Activated naive CD4-positive, alpha-beta T cell treated with anti-CD3 and anti-CD28 coated beads, Interleukin-2, amount 10 ng/mL, durations not matched to agents 7 days and 5 days (primary cell): Measurements from ENCODE around the gene LIPT1.
A peak's percentile ranks its signal among the peaks of the same experiment; 100 is the strongest.

Experiments used
- CTCF ChIA-PET: fragments of 350-600 bp; sonication (Branson Sonifier 250); formaldehyde crosslinking; loops from one replicate; lab custom pipeline; 2021; ENCODE audit warnings: antibody characterized with exemption; lab: Charles Lee
- DNase-seq: peaks from one replicate; pipeline ENCODE4 v3.0.0-alpha.2; 2020
- H3K27ac Mint-ChIP-seq: one replicate; pipeline ENCODE4 v1.8.0; 2021; ENCODE audit warnings: mild to moderate bottlenecking, moderate library complexity, mixed read lengths
- H3K27me3 Mint-ChIP-seq: one replicate; pipeline ENCODE4 v1.8.0; 2021; ENCODE audit warnings: mild to moderate bottlenecking, mixed read lengths
- H3K36me3 Mint-ChIP-seq: one replicate; pipeline ENCODE4 v1.8.0; 2021; ENCODE audit warnings: mixed read lengths
- H3K4me1 Mint-ChIP-seq: one replicate; pipeline ENCODE4 v1.8.0; 2021; ENCODE audit warnings: mixed read lengths
- H3K4me3 Mint-ChIP-seq: one replicate; pipeline ENCODE4 v1.8.0; 2021; ENCODE audit warnings: mild to moderate bottlenecking, moderate library complexity, mixed read lengths
- H3K9me3 Mint-ChIP-seq: one replicate; pipeline ENCODE4 v1.8.0; 2021; ENCODE audit warnings: mixed read lengths

Gene LIPT1

GRCh38 chr2:99153921-99154604 is 704 bp upstream of the LIPT1 start:
- no peaks in the 10 kb centered on the region for H3K9me3 Mint-ChIP-seq
- H3K36me3 Mint-ChIP-seq: peaks cover 12% of the 10 kb centered on the region
- CTCF ChIA-PET: no interaction called here
- H3K27me3 Mint-ChIP-seq: no peaks in the 10 kb centered on the region
- H3K4me3 Mint-ChIP-seq: no peak overlapping the region
- peaks cover 27% of the 10 kb centered on the region for H3K4me1 Mint-ChIP-seq
- peak; percentile 24 for DNase-seq
- peak overlapping the region; percentile 88 for H3K27ac Mint-ChIP-seq

- Mint-ChIP-seq H3K36me3 (peaks cover 18% of the 10 kb centered on the region), H3K4me1 (peaks cover 23% of the 10 kb centered on the region), H3K27ac (no peak overlapping the region), H3K9me3 (no peaks in the 10 kb centered on the region), H3K27me3 (no peaks in the 10 kb centered on the region), H3K4me3 (no peak overlapping the region)
- CTCF ChIA-PET: interaction anchor here (0.8 to 2.9 kb wide), 2 partner anchors 24 to 170 kb away, joined by 3 to 16 read pairs; partner anchors contain the start of genes MITD1 and MRPL30
- no peak for DNase-seq
Measured at GRCh38 chr2:99156891-99157290, 2.1 kb downstream of the LIPT1 start.

GRCh38 chr2:99158599-99158998 is 3.8 kb downstream of the LIPT1 start:
- DNase-seq: no peak
- H3K27ac Mint-ChIP-seq: no peak overlapping the region
- peaks cover 23% of the 10 kb centered on the region for H3K4me1 Mint-ChIP-seq
- no peaks in the 10 kb centered on the region for H3K27me3 Mint-ChIP-seq
- no peaks in the 10 kb centered on the region for H3K9me3 Mint-ChIP-seq
- H3K4me3 Mint-ChIP-seq: no peak overlapping the region
- H3K36me3 Mint-ChIP-seq: peaks cover 26% of the 10 kb centered on the region
- CTCF ChIA-PET: interaction anchor here (0.8 to 2.9 kb wide), 5 partner anchors 9 to 22 kb away, joined by 3 to 16 read pairs (median 5); partner anchors contain the start of genes MITD1 and MRPL30

- H3K27ac Mint-ChIP-seq: no peak overlapping the region
Measured at GRCh38 chr2:99159594-99159993, 4.8 kb downstream of the LIPT1 start.

GRCh38 chr2:99166218-99166617 is 11.5 kb downstream of the LIPT1 start:
- CTCF ChIA-PET: interaction anchor here (0.6 kb wide), 1 partner anchor 279 kb away, joined by 3 read pairs; no protein-coding TSS in a partner anchor
- no peaks in the 10 kb centered on the region for H3K9me3 Mint-ChIP-seq
- peak overlapping the region; percentile 13 for H3K27ac Mint-ChIP-seq
- H3K4me3 Mint-ChIP-seq: no peak overlapping the region
- no peaks in the 10 kb centered on the region for H3K27me3 Mint-ChIP-seq
- H3K4me1 Mint-ChIP-seq: peaks cover 2% of the 10 kb centered on the region
- no peak for DNase-seq
- H3K36me3 Mint-ChIP-seq: peaks cover 52% of the 10 kb centered on the region

More at GRCh38 chr2:99159594-99159993, 4.8 kb downstream of the LIPT1 start:
- Mint-ChIP-seq H3K4me1 (peaks cover 23% of the 10 kb centered on the region), H3K4me3 (no peak overlapping the region), H3K27me3 (no peaks in the 10 kb centered on the region), H3K36me3 (peaks cover 32% of the 10 kb centered on the region), H3K9me3 (no peaks in the 10 kb centered on the region)
- CTCF ChIA-PET: interaction anchor here (1.5 kb wide), 1 partner anchor 8 kb away, joined by 8 read pairs; no protein-coding TSS in a partner anchor
- no peak for DNase-seq

GRCh38 chr2:99169534-99169933 is 14.8 kb downstream of the LIPT1 start:
- no peak for DNase-seq
- no peak overlapping the region for H3K4me3 Mint-ChIP-seq
- peaks cover 5% of the 10 kb centered on the region for H3K4me1 Mint-ChIP-seq
- H3K27ac Mint-ChIP-seq: no peak overlapping the region
- H3K36me3 Mint-ChIP-seq: peaks cover 48% of the 10 kb centered on the region
- no peaks in the 10 kb centered on the region for H3K9me3 Mint-ChIP-seq
- H3K27me3 Mint-ChIP-seq: no peaks in the 10 kb centered on the region
- CTCF ChIA-PET: no interaction called here

- peaks cover 14% of the 10 kb centered on the region for H3K4me1 Mint-ChIP-seq
- H3K4me3 Mint-ChIP-seq: no peak overlapping the region
- no peaks in the 10 kb centered on the region for H3K27me3 Mint-ChIP-seq
- peaks cover 35% of the 10 kb centered on the region for H3K36me3 Mint-ChIP-seq
- no peak overlapping the region for H3K27ac Mint-ChIP-seq
- DNase-seq: no peak
- CTCF ChIA-PET: no interaction called here
- H3K9me3 Mint-ChIP-seq: no peaks in the 10 kb centered on the region
Measured at GRCh38 chr2:99171377-99172140, 16.8 kb downstream of the LIPT1 start.

- peak; percentile 93 for DNase-seq
- Mint-ChIP-seq H3K27me3 (no peaks in the 10 kb centered on the region), H3K4me1 (peaks cover 53% of the 10 kb centered on the region), H3K36me3 (peaks cover 17% of the 10 kb centered on the region), H3K9me3 (no peaks in the 10 kb centered on the region), H3K27ac (peak within 1 kb of the TSS; percentile 95), H3K4me3 (peak within 1 kb of the TSS; percentile 97)
- CTCF ChIA-PET: interaction anchor here (0.6 to 2.8 kb wide), 8 partner anchors 13 to 156 kb away, joined by 3 to 16 read pairs (median 3); partner anchors contain the start of genes EIF5B and TXNDC9
Measured at GRCh38 chr2:99180755-99181623, 26.2 kb downstream of the LIPT1 start, which contains the start of the genes MITD1 and MRPL30. MITD1 (minus strand) TSS chr2:99181058; CDS start chr2:99180981, 77 bp downstream. MRPL30 (plus strand) TSS chr2:99181184; CDS start chr2:99186204, 5,020 bp downstream.

GRCh38 chr2:99181624-99182000 is 26.8 kb downstream of the LIPT1 start:
- Mint-ChIP-seq H3K4me3 (peak overlapping the region; percentile 97), H3K36me3 (peaks cover 15% of the 10 kb centered on the region), H3K27ac (peak overlapping the region; percentile 95), H3K9me3 (no peaks in the 10 kb centered on the region), H3K27me3 (no peaks in the 10 kb centered on the region), H3K4me1 (peaks cover 51% of the 10 kb centered on the region)
- CTCF ChIA-PET: interaction anchor here (0.6 to 2.8 kb wide), 3 partner anchors 15 to 96 kb away, joined by 3 to 16 read pairs (median 6); no protein-coding TSS in a partner anchor
- no peak for DNase-seq

- Mint-ChIP-seq H3K36me3 (peaks cover 12% of the 10 kb centered on the region), H3K27ac (no peak overlapping the region), H3K27me3 (no peaks in the 10 kb centered on the region), H3K4me3 (peak overlapping the region; percentile 6), H3K4me1 (peaks cover 43% of the 10 kb centered on the region), H3K9me3 (no peaks in the 10 kb centered on the region)
- no peak for DNase-seq
- CTCF ChIA-PET: no interaction called here
Measured at GRCh38 chr2:99183025-99183424, 28.3 kb downstream of the LIPT1 start.

GRCh38 chr2:99184811-99185210 is 30.0 kb downstream of the LIPT1 start:
- Mint-ChIP-seq H3K36me3 (peaks cover 7% of the 10 kb centered on the region), H3K4me1 (peaks cover 25% of the 10 kb centered on the region), H3K9me3 (no peaks in the 10 kb centered on the region), H3K27ac (no peak overlapping the region), H3K4me3 (no peak overlapping the region), H3K27me3 (no peaks in the 10 kb centered on the region)
- CTCF ChIA-PET: no interaction called here
- no peak for DNase-seq

GRCh38 chr2:99187011-99187410 is 32.2 kb downstream of the LIPT1 start:
- Mint-ChIP-seq H3K27me3 (no peaks in the 10 kb centered on the region), H3K9me3 (no peaks in the 10 kb centered on the region), H3K4me1 (peaks cover 12% of the 10 kb centered on the region), H3K27ac (no peak overlapping the region), H3K36me3 (peaks cover 17% of the 10 kb centered on the region), H3K4me3 (no peak overlapping the region)
- CTCF ChIA-PET: no interaction called here
- DNase-seq: no peak

- CTCF ChIA-PET: no interaction called here
- H3K4me1 Mint-ChIP-seq: peaks cover 7% of the 10 kb centered on the region
- no peak overlapping the region for H3K4me3 Mint-ChIP-seq
- peaks cover 28% of the 10 kb centered on the region for H3K36me3 Mint-ChIP-seq
- no peak for DNase-seq
- no peak overlapping the region for H3K27ac Mint-ChIP-seq
- no peaks in the 10 kb centered on the region for H3K27me3 Mint-ChIP-seq
- peaks cover 2% of the 10 kb centered on the region for H3K9me3 Mint-ChIP-seq
Measured at GRCh38 chr2:99188357-99188756, 33.6 kb downstream of the LIPT1 start.
